ENCODE results near the gene HSPA1B. TPM values are rescaled to one million over a fixed set of nuclear protein-coding genes. Genes with fewer than 3 reads are reported as not detected.

Gene HSPA1B
- total RNA-seq, 4 donors from 2014 or later, result 134 to 186 (median 168) TPM

GRCh38 chr6:31871046-31871659 is 43.6 kb downstream of the HSPA1B start:
- 50 to 54% methylated on average over 5 to 9 of the region's 9 CpGs for WGBS, 2 donors
- Histone ChIP-seq H3K9me3 (no peaks in the 10 kb centered on the region), H3K27me3 (no peaks in the 10 kb centered on the region), H3K4me1 (no peaks in the 10 kb centered on the region), H3K4me3 (no peak overlapping the region), H3K27ac (no peak overlapping the region), H3K36me3 (no peaks in the 10 kb centered on the region)
- no peak for DNase-seq (ENCODE audit: low spot score in 2 of 2)
- TF ChIP-seq POLR2A (IDR thresholded peaks at IDR 0.05), result no peak
- no peak for TF ChIP-seq CTCF (IDR thresholded peaks at IDR 0.05)
- TF ChIP-seq EP300 (IDR thresholded peaks at IDR 0.05), result no peak

GRCh38 chr6:31874084-31874670 is 46.6 kb downstream of the HSPA1B start:
- Histone ChIP-seq H3K4me1 (no peaks in the 10 kb centered on the region), H3K27me3 (no peaks in the 10 kb centered on the region), H3K36me3 (no peaks in the 10 kb centered on the region), H3K27ac (no peak overlapping the region), H3K9me3 (no peaks in the 10 kb centered on the region), H3K4me3 (no peak overlapping the region)
- DNase-seq (ENCODE audit: low spot score in 2 of 2), result no peak
- 46 to 51% methylated on average over 4 of the region's 4 CpGs for WGBS, 2 donors
- TF ChIP-seq CTCF (IDR thresholded peaks at IDR 0.05), result no peak
- TF ChIP-seq POLR2A (IDR thresholded peaks at IDR 0.05), result no peak
- no peak for TF ChIP-seq EP300 (IDR thresholded peaks at IDR 0.05)

- Histone ChIP-seq H3K4me3 (no peak overlapping the region), H3K27ac (no peak overlapping the region), H3K27me3 (no peaks in the 10 kb centered on the region), H3K36me3 (peaks cover 0 to 7% (median 6%) of the 10 kb centered on the region in 3 donors), H3K4me1 (no peaks in the 10 kb centered on the region), H3K9me3 (no peaks in the 10 kb centered on the region)
- TF ChIP-seq CTCF (IDR thresholded peaks at IDR 0.05) (no peak), EP300 (IDR thresholded peaks at IDR 0.05) (no peak), POLR2A (IDR thresholded peaks at IDR 0.05) (no peak)
- no peak for DNase-seq (ENCODE audit: low spot score in 2 of 2)
- WGBS, 2 donors, result 74 to 77% methylated on average over 5 of the region's 5 CpGs
These were observed 47.5 kb downstream of the HSPA1B start for GRCh38 chr6:31874836-31875572.

GRCh38 chr6:31875877-31876276 is 48.3 kb downstream of the HSPA1B start:
- no peak overlapping the region for H3K4me3 ChIP-seq
- peaks cover 2 to 16% (median 6%) of the 10 kb centered on the region in 3 donors for H3K36me3 ChIP-seq
- no peaks in the 10 kb centered on the region for H3K9me3 ChIP-seq
- H3K4me1 ChIP-seq, result no peaks in the 10 kb centered on the region
- 53 to 60% methylated on average over 5 of the region's 5 CpGs for WGBS, 2 donors
- no peak for DNase-seq (ENCODE audit: low spot score in 2 of 2)
- H3K27me3 ChIP-seq, result no peaks in the 10 kb centered on the region
- H3K27ac ChIP-seq, result no peak overlapping the region
- TF ChIP-seq POLR2A (IDR thresholded peaks at IDR 0.05) (no peak), EP300 (IDR thresholded peaks at IDR 0.05) (no peak)

GRCh38 chr6:31876357-31876756 is 48.8 kb downstream of the HSPA1B start:
- Histone ChIP-seq H3K27me3 (no peaks in the 10 kb centered on the region), H3K4me3 (no peak overlapping the region), H3K4me1 (no peaks in the 10 kb centered on the region), H3K36me3 (peaks cover 3 to 21% (median 6%) of the 10 kb centered on the region in 3 donors), H3K9me3 (no peaks in the 10 kb centered on the region), H3K27ac (peak overlapping the region in 1 of 4 donors; percentile 70)
- DNase-seq (ENCODE audit: low spot score in 2 of 2), result no peak
- 81 to 89% methylated on average over 7 of the region's 7 CpGs for WGBS, 2 donors
- TF ChIP-seq CTCF (IDR thresholded peaks at IDR 0.05) (no peak), POLR2A (IDR thresholded peaks at IDR 0.05) (no peak), EP300 (IDR thresholded peaks at IDR 0.05) (no peak)

All from tibial nerve (tissue), 4 donors.